ENCODE measurements around the gene TMEM253. TPM values are rescaled to one million over a fixed set of nuclear protein-coding genes. Genes with fewer than 3 reads are reported as not detected.

Gene TMEM253
- total and polyA plus RNA-seq, 2 experiments from 2014 or later = 4.9 to 5.4 TPM

DNA sequence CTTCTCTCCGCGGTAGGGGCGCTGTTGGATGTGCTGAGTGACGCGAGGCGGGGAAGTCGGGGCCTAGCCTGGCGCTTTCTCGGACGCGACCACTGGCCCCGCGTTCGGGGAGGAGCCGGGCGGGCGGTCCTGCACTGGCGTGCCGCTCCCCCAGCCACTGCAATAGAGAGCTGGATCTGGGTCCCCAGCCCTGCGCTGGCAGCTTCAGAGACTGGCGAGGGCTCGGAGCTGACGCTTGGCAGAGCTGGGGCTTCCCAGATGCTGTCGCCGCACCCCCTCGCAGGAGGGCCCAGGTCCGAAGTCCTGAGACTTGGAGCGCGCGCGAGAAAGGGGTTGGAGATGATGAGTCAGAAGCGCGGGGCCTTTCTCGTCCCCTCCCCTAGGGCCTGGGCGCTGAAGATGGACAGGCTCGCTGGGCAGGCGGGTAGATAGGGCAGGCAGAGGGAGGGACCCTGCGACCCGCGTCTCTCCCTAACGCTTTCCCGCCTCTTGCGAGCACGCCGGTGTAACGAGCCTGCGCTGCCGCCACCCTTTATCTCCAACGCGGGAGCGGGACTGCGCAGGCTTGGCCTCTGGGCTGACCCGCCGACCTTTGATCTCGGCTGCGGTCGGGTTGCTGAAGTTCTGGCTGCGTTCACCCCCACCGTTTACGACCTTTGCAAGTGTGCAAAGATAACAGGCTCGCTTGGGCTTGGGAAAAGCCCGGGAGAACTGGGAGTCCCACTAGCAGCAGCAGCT lies 3.0 kb downstream of the TMEM253 start:
- no peaks in the 10 kb centered on the region for H4K20me1 ChIP-seq (ENCODE audit: insufficient read depth, poor library complexity, severe bottlenecking)
- peak overlapping the region; percentile 44 for H3K4me3 ChIP-seq
- no peaks in the 10 kb centered on the region for H3K9me2 ChIP-seq (replicated peaks; ENCODE audit: insufficient read depth)
- H3K4me1 ChIP-seq (ENCODE audit: insufficient read depth) = peaks cover 49% of the 10 kb centered on the region
- peak overlapping the region; percentile 99 for H3K27ac ChIP-seq
- H3K4me2 ChIP-seq = peak overlapping the region; percentile 85
- no peaks in the 10 kb centered on the region for H3K27me3 ChIP-seq
- no peaks in the 10 kb centered on the region for H3K36me3 ChIP-seq (replicated peaks; ENCODE audit: insufficient read depth, low read depth)
- WGBS (ENCODE audit: low lambda C conversion rate, missing lambda C conversion rate) = 1% methylated on average over 62 of the region's 62 CpGs
- H2AFZ ChIP-seq = peak overlapping the region; percentile 87
- H3K9me3 ChIP-seq (ENCODE audit: low read depth) = no peaks in the 10 kb centered on the region
- peaks cover 20% of the 10 kb centered on the region for H3K79me2 ChIP-seq
- no peak for TF ChIP-seq EZH2 (IDR thresholded peaks at IDR 0.05; ENCODE audit: borderline replicate concordance)
- TF ChIP-seq, protein P1, sequence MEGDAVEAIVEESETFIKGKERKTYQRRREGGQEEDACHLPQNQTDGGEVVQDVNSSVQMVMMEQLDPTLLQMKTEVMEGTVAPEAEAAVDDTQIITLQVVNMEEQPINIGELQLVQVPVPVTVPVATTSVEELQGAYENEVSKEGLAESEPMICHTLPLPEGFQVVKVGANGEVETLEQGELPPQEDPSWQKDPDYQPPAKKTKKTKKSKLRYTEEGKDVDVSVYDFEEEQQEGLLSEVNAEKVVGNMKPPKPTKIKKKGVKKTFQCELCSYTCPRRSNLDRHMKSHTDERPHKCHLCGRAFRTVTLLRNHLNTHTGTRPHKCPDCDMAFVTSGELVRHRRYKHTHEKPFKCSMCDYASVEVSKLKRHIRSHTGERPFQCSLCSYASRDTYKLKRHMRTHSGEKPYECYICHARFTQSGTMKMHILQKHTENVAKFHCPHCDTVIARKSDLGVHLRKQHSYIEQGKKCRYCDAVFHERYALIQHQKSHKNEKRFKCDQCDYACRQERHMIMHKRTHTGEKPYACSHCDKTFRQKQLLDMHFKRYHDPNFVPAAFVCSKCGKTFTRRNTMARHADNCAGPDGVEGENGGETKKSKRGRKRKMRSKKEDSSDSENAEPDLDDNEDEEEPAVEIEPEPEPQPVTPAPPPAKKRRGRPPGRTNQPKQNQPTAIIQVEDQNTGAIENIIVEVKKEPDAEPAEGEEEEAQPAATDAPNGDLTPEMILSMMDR (IDR thresholded peaks at IDR 0.05; ENCODE audit: poor library complexity) = peak; percentile 73
- DNase-seq (ENCODE audit: low spot score) = peak; percentile 98

DNA sequence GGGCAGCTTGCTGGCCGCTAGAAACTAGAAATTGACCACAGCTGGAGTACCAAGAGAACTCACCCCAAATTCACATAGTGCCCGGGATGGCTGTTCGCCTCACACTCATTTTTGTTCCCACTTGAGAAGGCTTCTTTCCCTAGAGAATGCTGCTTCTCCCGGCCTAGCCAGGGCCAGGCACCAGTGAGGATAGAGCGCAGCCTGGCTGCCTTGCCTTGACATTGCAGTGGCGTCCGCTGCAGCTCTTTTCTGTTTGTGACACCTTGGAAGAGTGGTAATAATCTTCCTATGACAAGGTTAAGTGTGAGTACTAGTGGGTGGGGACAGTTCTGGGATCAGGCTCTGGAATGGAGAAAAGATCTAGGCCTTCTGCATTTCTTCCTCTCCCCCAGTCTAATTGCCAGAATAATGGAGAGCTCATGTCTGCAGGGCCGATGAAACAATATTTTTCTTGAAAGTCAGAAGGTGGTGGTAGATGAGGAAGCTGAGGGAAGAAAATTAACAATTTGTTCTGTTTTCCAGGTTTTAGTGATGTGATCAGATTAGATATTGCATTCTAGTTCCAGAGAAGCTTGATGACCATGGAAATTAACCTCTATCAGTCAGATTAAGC lies 3.7 kb downstream of the TMEM253 start:
- peaks cover 14% of the 10 kb centered on the region for H3K79me2 ChIP-seq
- WGBS (ENCODE audit: low lambda C conversion rate, missing lambda C conversion rate) = 10% methylated on average over 8 of the region's 8 CpGs
- no peaks in the 10 kb centered on the region for H3K9me3 ChIP-seq (ENCODE audit: low read depth)
- peaks cover 43% of the 10 kb centered on the region for H3K4me1 ChIP-seq (ENCODE audit: insufficient read depth)
- H3K9me2 ChIP-seq (replicated peaks; ENCODE audit: insufficient read depth) = no peaks in the 10 kb centered on the region
- no peaks in the 10 kb centered on the region for H3K27me3 ChIP-seq
- TF ChIP-seq, protein P1 (IDR thresholded peaks at IDR 0.05; ENCODE audit: poor library complexity) = peak; percentile 97
- no peak for TF ChIP-seq EZH2phosphoT487 (IDR thresholded peaks at IDR 0.05; ENCODE audit: low read depth, severe bottlenecking, unreplicated experiment)
- peak overlapping the region; percentile 99 for H3K27ac ChIP-seq
- peak overlapping the region; percentile 44 for H3K4me3 ChIP-seq
- H3K4me2 ChIP-seq = peak overlapping the region; percentile 85
- H4K20me1 ChIP-seq (ENCODE audit: insufficient read depth, poor library complexity, severe bottlenecking) = no peaks in the 10 kb centered on the region
- no peaks in the 10 kb centered on the region for H3K36me3 ChIP-seq (replicated peaks; ENCODE audit: insufficient read depth, low read depth)
- H2AFZ ChIP-seq = peak overlapping the region; percentile 87
- peak; percentile 90 for DNase-seq (ENCODE audit: low spot score)

DNA sequence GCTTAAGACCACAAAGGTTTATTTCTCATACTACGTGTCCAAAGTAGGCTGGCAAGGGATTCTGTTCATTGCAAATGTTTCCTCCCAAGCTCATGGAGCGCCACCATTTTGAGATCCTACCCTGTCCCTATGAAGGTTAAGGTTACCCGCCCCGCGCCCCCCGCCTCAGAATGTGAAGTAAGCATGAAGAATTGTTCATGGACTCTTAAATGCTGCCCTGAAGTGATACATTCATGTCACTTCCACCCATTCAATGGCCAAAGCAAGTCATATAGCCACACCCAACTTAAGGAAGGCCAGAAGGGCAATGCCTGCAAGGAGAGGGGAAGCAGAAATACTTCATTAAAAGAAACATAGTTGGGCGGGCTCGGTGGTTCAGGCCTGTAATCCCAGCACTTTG lies 4.2 kb downstream of the TMEM253 start:
- no peak overlapping the region for H3K4me3 ChIP-seq
- H3K79me2 ChIP-seq = peaks cover 8% of the 10 kb centered on the region
- H3K27ac ChIP-seq = peak overlapping the region; percentile 99
- no peak overlapping the region for H2AFZ ChIP-seq
- H3K4me1 ChIP-seq (ENCODE audit: insufficient read depth) = peaks cover 38% of the 10 kb centered on the region
- WGBS (ENCODE audit: low lambda C conversion rate, missing lambda C conversion rate) = 85% methylated on average over 8 of the region's 8 CpGs
- TF ChIP-seq EZH2phosphoT487 (IDR thresholded peaks at IDR 0.05; ENCODE audit: low read depth, severe bottlenecking, unreplicated experiment) = no peak
- TF ChIP-seq EZH2 (IDR thresholded peaks at IDR 0.05; ENCODE audit: borderline replicate concordance) = no peak
- TF ChIP-seq, protein P1 (IDR thresholded peaks at IDR 0.05; ENCODE audit: poor library complexity) = no peak
- H3K4me2 ChIP-seq = peak overlapping the region; percentile 85
- H3K9me2 ChIP-seq (replicated peaks; ENCODE audit: insufficient read depth) = no peaks in the 10 kb centered on the region
- H3K36me3 ChIP-seq (replicated peaks; ENCODE audit: insufficient read depth, low read depth) = no peaks in the 10 kb centered on the region
- DNase-seq (ENCODE audit: low spot score) = no peak
- no peaks in the 10 kb centered on the region for H4K20me1 ChIP-seq (ENCODE audit: insufficient read depth, poor library complexity, severe bottlenecking)
- H3K27me3 ChIP-seq = no peaks in the 10 kb centered on the region
- no peaks in the 10 kb centered on the region for H3K9me3 ChIP-seq (ENCODE audit: low read depth)

Measured in hepatocyte (in vitro differentiated cells).